HEK293 (cell line): ENCODE results near the gene C19orf47.

Experiments
- BCL11A ChIP-seq: fragments of 450-650 bp; formaldehyde crosslinking; IDR thresholded peaks from 2 replicates; pipeline ENCODE4 v1.5.1; 2016; ENCODE audit warnings: low read depth, missing biosample characterization, missing genetic modification characterization
- EGR2 ChIP-seq: fragments of 450-650 bp; formaldehyde crosslinking; IDR thresholded peaks from 2 replicates; pipeline ENCODE4 v1.5.1; 2016; ENCODE audit warnings: low read depth, missing biosample characterization, missing genetic modification characterization
- HOXC10 ChIP-seq: sonication (generic); formaldehyde crosslinking; IDR thresholded peaks from 2 replicates; pipeline ENCODE4 v1.8.1; 2023; ENCODE audit warnings: mild to moderate bottlenecking, missing genetic modification reagents
- KLF1 ChIP-seq: fragments of 450-650 bp; formaldehyde crosslinking; IDR thresholded peaks from 2 replicates; pipeline ENCODE4 v1.5.1; 2016; ENCODE audit warnings: missing biosample characterization, missing genetic modification characterization
- MYNN ChIP-seq: fragments of 450-650 bp; formaldehyde crosslinking; IDR thresholded peaks from 2 replicates; pipeline ENCODE4 v1.5.1; 2016; ENCODE audit warnings: missing biosample characterization, missing genetic modification characterization, borderline replicate concordance
- PRDM4 ChIP-seq: fragments of 450-650 bp; formaldehyde crosslinking; IDR thresholded peaks from 2 replicates; pipeline ENCODE4 v1.5.1; 2017; ENCODE audit warnings: missing biosample characterization, missing genetic modification characterization
- RBAK ChIP-seq: fragments of 450-650 bp; formaldehyde crosslinking; IDR thresholded peaks from 2 replicates; pipeline ENCODE4 v1.5.1; 2016; ENCODE audit warnings: missing biosample characterization, missing genetic modification characterization
- SETDB1 ChIP-seq: IDR thresholded peaks from one replicate; pipeline ENCODE4 v1.6.1; 2017; ENCODE audit warnings: mild to moderate bottlenecking, low read length, moderate library complexity, mixed read lengths; ENCODE audit not compliant: insufficient read length
- SP3 ChIP-seq: fragments of 450-650 bp; formaldehyde crosslinking; IDR thresholded peaks from 2 replicates; pipeline ENCODE4 v1.5.1; 2016; ENCODE audit warnings: missing biosample characterization, missing genetic modification characterization
- TCF7L2 ChIP-seq: IDR thresholded peaks from 2 replicates; pipeline ENCODE4 v1.6.1; 2011; ENCODE audit warnings: low read depth, mild to moderate bottlenecking, inconsistent platforms, low read length, moderate library complexity, borderline replicate concordance
- ZFP37 ChIP-seq: fragments of 450-650 bp; formaldehyde crosslinking; IDR thresholded peaks from 2 replicates; pipeline ENCODE4 v1.5.1; 2016; ENCODE audit warnings: missing biosample characterization, missing genetic modification characterization
- ZIC2 ChIP-seq: fragments of 450-650 bp; formaldehyde crosslinking; IDR thresholded peaks from 2 replicates; pipeline ENCODE4 v1.5.1; 2016; ENCODE audit warnings: missing biosample characterization, missing genetic modification characterization
- ZNF146 ChIP-seq: fragments of 450-650 bp; formaldehyde crosslinking; IDR thresholded peaks from 2 replicates; pipeline ENCODE4 v1.5.1; 2016; ENCODE audit warnings: missing biosample characterization, missing genetic modification characterization
- ZNF23 ChIP-seq: fragments of 450-650 bp; formaldehyde crosslinking; IDR thresholded peaks from 2 replicates; pipeline ENCODE4 v1.5.1; 2016; ENCODE audit warnings: missing biosample characterization, missing genetic modification characterization, borderline replicate concordance
- ZNF274 ChIP-seq, 2 experiments: fragments of 200-500 bp in 1 of 2; fragments of 450-650 bp in 1 of 2; sonication (Bioruptor generic) in 1 of 2; formaldehyde crosslinking in 1 of 2; IDR thresholded peaks; 2 replicates each; pipeline versions ENCODE4 v1.5.1 to v1.6.1; 2014 to 2016; ENCODE audit warnings: borderline replicate concordance in 1 of 2, inconsistent platforms in 1 of 2, low read length in 1 of 2, missing biosample characterization in 1 of 2, missing genetic modification characterization in 1 of 2
- ZNF341 ChIP-seq: fragments of 450-650 bp; formaldehyde crosslinking; IDR thresholded peaks from 2 replicates; pipeline ENCODE4; 2016; ENCODE audit warnings: low read depth, missing biosample characterization, missing genetic modification characterization
- ZNF510 ChIP-seq: fragments of 450-650 bp; formaldehyde crosslinking; IDR thresholded peaks from 2 replicates; pipeline ENCODE4 v1.5.1; 2018; ENCODE audit warnings: mild to moderate bottlenecking, missing genetic modification characterization, missing biosample characterization; ENCODE audit not compliant: insufficient replicate concordance
- ZNF513 ChIP-seq: fragments of 450-650 bp; IDR thresholded peaks from 2 replicates; pipeline ENCODE4 v1.5.1; 2018; ENCODE audit warnings: missing biosample characterization, missing genetic modification characterization
- ZNF514 ChIP-seq: fragments of 450-650 bp; formaldehyde crosslinking; IDR thresholded peaks from 2 replicates; pipeline ENCODE4 v1.5.1; 2016; ENCODE audit warnings: missing biosample characterization, missing genetic modification characterization
- ZNF529 ChIP-seq: fragments of 450-650 bp; formaldehyde crosslinking; IDR thresholded peaks from 2 replicates; pipeline ENCODE4 v1.5.1; 2017; ENCODE audit warnings: missing genetic modification characterization, missing biosample characterization; ENCODE audit not compliant: insufficient replicate concordance
- ZNF544 ChIP-seq: fragments of 450-650 bp; formaldehyde crosslinking; IDR thresholded peaks from 2 replicates; pipeline ENCODE4 v1.5.0; 2017; ENCODE audit warnings: missing biosample characterization, missing genetic modification characterization
- ZNF585B ChIP-seq: fragments of 450-650 bp; formaldehyde crosslinking; IDR thresholded peaks from 2 replicates; pipeline ENCODE4 v1.5.1; 2016; ENCODE audit warnings: missing biosample characterization, missing genetic modification characterization
- ZNF624 ChIP-seq: fragments of 450-650 bp; formaldehyde crosslinking; IDR thresholded peaks from 2 replicates; pipeline ENCODE4 v1.5.1; 2017; ENCODE audit warnings: missing biosample characterization, missing genetic modification characterization
- ZNF629 ChIP-seq: fragments of 450-650 bp; formaldehyde crosslinking; IDR thresholded peaks from 2 replicates; pipeline ENCODE4 v1.5.1; 2017; ENCODE audit warnings: missing biosample characterization, missing genetic modification characterization
- ZNF692 ChIP-seq: fragments of 450-650 bp; formaldehyde crosslinking; IDR thresholded peaks from 2 replicates; pipeline ENCODE4 v1.5.1; 2016; ENCODE audit warnings: missing biosample characterization, missing genetic modification characterization
- ZNF701 ChIP-seq: fragments of 450-650 bp; formaldehyde crosslinking; IDR thresholded peaks from 2 replicates; pipeline ENCODE4 v1.5.1; 2016; ENCODE audit warnings: missing biosample characterization, missing genetic modification characterization
- ZNF707 ChIP-seq: fragments of 450-650 bp; formaldehyde crosslinking; IDR thresholded peaks from 2 replicates; pipeline ENCODE4 v1.5.1; 2016; ENCODE audit warnings: missing biosample characterization, missing genetic modification characterization
- ZNF791 ChIP-seq: fragments of 450-650 bp; formaldehyde crosslinking; IDR thresholded peaks from 2 replicates; pipeline ENCODE4 v1.5.1; 2016; ENCODE audit warnings: missing biosample characterization, missing genetic modification characterization
- TF ChIP-seq, protein P1 (sequence below): fragments of 450-650 bp; formaldehyde crosslinking; IDR thresholded peaks from 2 replicates; pipeline ENCODE4 v1.5.1; 2016; ENCODE audit warnings: missing biosample characterization, missing genetic modification characterization
- TF ChIP-seq, protein P2 (sequence below): fragments of 450-650 bp; formaldehyde crosslinking; IDR thresholded peaks from 2 replicates; pipeline ENCODE4 v1.5.1; 2016; ENCODE audit warnings: missing biosample characterization, missing genetic modification characterization, borderline replicate concordance

The C19orf47 gene

GRCh38 chr19:40284501-40285352 lies 63.5 kb downstream of the C19orf47 start, which contains the start of gene AKT2 (continued):
- TF ChIP-seq MYNN (tag by site-specific recombination) (no peak), ZNF701 (tag by site-specific recombination) (no peak), ZNF514 (no peak), ZFP37 (tag by site-specific recombination) (no peak; the same call in 1 of the 2 replicates), KLF1 (tag by site-specific recombination) (peak; percentile 58), ZNF510 (tag by site-specific recombination) (no peak), ZNF341 (tag by site-specific recombination) (no peak), BCL11A (tag by site-specific recombination) (no peak), SETDB1 (no peak), EGR2 (tag by site-specific recombination) (peak; percentile 36; the same call in 1 of the 2 replicates), TCF7L2 (no peak), ZNF707 (tag by site-specific recombination) (no peak), RBAK (tag by site-specific recombination) (no peak), ZNF23 (no peak), ZNF544 (tag by site-specific recombination) (no peak), ZNF629 (tag by site-specific recombination) (peak; percentile 23; the same call in 1 of the 2 replicates), ZNF513 (tag by site-specific recombination) (no peak), ZNF585B (tag by site-specific recombination) (no peak), ZNF529 (tag by site-specific recombination) (no peak), ZNF692 (tag by site-specific recombination) (peak; percentile 88), ZNF624 (tag by site-specific recombination) (no peak), ZNF146 (no peak; the same call in 1 of the 2 replicates), HOXC10 (CRISPR knock-in tag) (no peak), ZNF274 (IDR thresholded peaks at IDR 0.05; ENCODE audit: low read length) (no peak), ZNF274 (tag by site-specific recombination; IDR thresholded peaks at IDR 0.05; ENCODE audit: borderline replicate concordance) (no peak), ZNF791 (tag by site-specific recombination) (no peak), PRDM4 (peak; percentile 58), SP3 (tag by site-specific recombination) (peak; percentile 77), ZIC2 (tag by site-specific recombination) (peak; percentile 71)
- TF ChIP-seq, protein P1, sequence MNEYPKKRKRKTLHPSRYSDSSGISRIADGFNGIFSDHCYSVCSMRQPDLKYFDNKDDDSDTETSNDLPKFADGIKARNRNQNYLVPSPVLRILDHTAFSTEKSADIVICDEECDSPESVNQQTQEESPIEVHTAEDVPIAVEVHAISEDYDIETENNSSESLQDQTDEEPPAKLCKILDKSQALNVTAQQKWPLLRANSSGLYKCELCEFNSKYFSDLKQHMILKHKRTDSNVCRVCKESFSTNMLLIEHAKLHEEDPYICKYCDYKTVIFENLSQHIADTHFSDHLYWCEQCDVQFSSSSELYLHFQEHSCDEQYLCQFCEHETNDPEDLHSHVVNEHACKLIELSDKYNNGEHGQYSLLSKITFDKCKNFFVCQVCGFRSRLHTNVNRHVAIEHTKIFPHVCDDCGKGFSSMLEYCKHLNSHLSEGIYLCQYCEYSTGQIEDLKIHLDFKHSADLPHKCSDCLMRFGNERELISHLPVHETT: no peak
- TF ChIP-seq, protein P2, sequence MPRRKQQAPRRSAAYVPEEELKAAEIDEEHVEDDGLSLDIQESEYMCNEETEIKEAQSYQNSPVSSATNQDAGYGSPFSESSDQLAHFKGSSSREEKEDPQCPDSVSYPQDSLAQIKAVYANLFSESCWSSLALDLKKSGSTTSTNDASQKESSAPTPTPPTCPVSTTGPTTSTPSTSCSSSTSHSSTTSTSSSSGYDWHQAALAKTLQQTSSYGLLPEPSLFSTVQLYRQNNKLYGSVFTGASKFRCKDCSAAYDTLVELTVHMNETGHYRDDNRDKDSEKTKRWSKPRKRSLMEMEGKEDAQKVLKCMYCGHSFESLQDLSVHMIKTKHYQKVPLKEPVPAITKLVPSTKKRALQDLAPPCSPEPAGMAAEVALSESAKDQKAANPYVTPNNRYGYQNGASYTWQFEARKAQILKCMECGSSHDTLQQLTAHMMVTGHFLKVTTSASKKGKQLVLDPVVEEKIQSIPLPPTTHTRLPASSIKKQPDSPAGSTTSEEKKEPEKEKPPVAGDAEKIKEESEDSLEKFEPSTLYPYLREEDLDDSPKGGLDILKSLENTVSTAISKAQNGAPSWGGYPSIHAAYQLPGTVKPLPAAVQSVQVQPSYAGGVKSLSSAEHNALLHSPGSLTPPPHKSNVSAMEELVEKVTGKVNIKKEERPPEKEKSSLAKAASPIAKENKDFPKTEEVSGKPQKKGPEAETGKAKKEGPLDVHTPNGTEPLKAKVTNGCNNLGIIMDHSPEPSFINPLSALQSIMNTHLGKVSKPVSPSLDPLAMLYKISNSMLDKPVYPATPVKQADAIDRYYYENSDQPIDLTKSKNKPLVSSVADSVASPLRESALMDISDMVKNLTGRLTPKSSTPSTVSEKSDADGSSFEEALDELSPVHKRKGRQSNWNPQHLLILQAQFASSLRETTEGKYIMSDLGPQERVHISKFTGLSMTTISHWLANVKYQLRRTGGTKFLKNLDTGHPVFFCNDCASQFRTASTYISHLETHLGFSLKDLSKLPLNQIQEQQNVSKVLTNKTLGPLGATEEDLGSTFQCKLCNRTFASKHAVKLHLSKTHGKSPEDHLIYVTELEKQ (tag by site-specific recombination): no peak; the same call in 1 of the 2 replicates
